H9 (cell line): Measurements from ENCODE around the gene ACVR1. TPM values are rescaled to one million over a fixed set of nuclear protein-coding genes. Genes with fewer than 3 reads are reported as not detected.
A peak's percentile ranks its signal among the peaks of the same experiment; 100 is the strongest.

Source experiments
- DNase-seq: peaks from one replicate; pipeline ENCODE4 v3.0.0-alpha.2; 2017
- H2AFZ ChIP-seq: one replicate; pipeline ENCODE4 v1.6.1; 2013; ENCODE audit warnings: mild to moderate bottlenecking, low read length, control low read depth, moderate library complexity
- H2AK5ac ChIP-seq: 2 replicates; pipeline ENCODE4 v1.6.1; 2013; ENCODE audit warnings: low read length, control low read depth, mixed read lengths; ENCODE audit not compliant: insufficient read length
- H2BK120ac ChIP-seq: one replicate; pipeline ENCODE4 v1.6.1; 2013; ENCODE audit warnings: low read depth, mild to moderate bottlenecking, low read length, control low read depth, inconsistent platforms; ENCODE audit not compliant: poor library complexity, severe bottlenecking
- H2BK12ac ChIP-seq: 2 replicates; pipeline ENCODE4 v1.6.1; 2013; ENCODE audit warnings: low read length, control low read depth, mixed read lengths, low read depth; ENCODE audit not compliant: insufficient read length
- H2BK15ac ChIP-seq: 2 replicates; pipeline ENCODE4 v1.6.1; 2013; ENCODE audit warnings: low read depth, low read length, control low read depth
- H2BK20ac ChIP-seq: one replicate; pipeline ENCODE4 v1.6.1; 2013; ENCODE audit warnings: low read depth, mild to moderate bottlenecking, low read length, control low read depth, inconsistent platforms; ENCODE audit not compliant: poor library complexity, severe bottlenecking
- H2BK5ac ChIP-seq: 2 replicates; pipeline ENCODE4 v1.6.1; 2013; ENCODE audit warnings: low read length, control low read depth, mixed read lengths; ENCODE audit not compliant: insufficient read length
- H3K14ac ChIP-seq: 2 replicates; pipeline ENCODE4 v1.6.1; 2013; ENCODE audit warnings: low read length, control low read depth; ENCODE audit not compliant: insufficient read depth
- H3K18ac ChIP-seq: 2 replicates; pipeline ENCODE4 v1.6.1; 2013; ENCODE audit warnings: low read depth, mild to moderate bottlenecking, mixed read lengths, low read length, control low read depth; ENCODE audit not compliant: insufficient read length
- H3K23ac ChIP-seq: 2 replicates; pipeline ENCODE4 v1.6.1; 2013; ENCODE audit warnings: low read length, control low read depth, mixed read lengths, low read depth; ENCODE audit not compliant: insufficient read length
- H3K23me2 ChIP-seq: 2 replicates; pipeline ENCODE4 v1.6.1; 2013; ENCODE audit warnings: low read depth, mild to moderate bottlenecking, mixed read lengths, low read length, control low read depth; ENCODE audit not compliant: insufficient read length, poor library complexity, severe bottlenecking
- H3K27ac ChIP-seq: 2 replicates; pipeline ENCODE4 v1.5.1; 2013; ENCODE audit warnings: low read length, control low read depth, mixed read lengths, low read depth; ENCODE audit not compliant: insufficient read length
- H3K27me3 ChIP-seq: 2 replicates; pipeline ENCODE4 v1.6.1; 2013; ENCODE audit warnings: low read length, control low read depth, inconsistent platforms; ENCODE audit not compliant: insufficient read depth
- H3K4ac ChIP-seq: 2 replicates; pipeline ENCODE4 v1.6.1; 2013; ENCODE audit warnings: low read depth, mild to moderate bottlenecking, control low read depth, inconsistent platforms, low read length, moderate library complexity
- H3K4me1 ChIP-seq: 2 replicates; pipeline ENCODE4 v1.6.1; 2013; ENCODE audit warnings: low read length, control low read depth, inconsistent platforms; ENCODE audit not compliant: insufficient read depth
- H3K4me2 ChIP-seq: 2 replicates; pipeline ENCODE4 v1.6.1; 2013; ENCODE audit warnings: low read length, control low read depth, mixed read lengths; ENCODE audit not compliant: insufficient read length, insufficient read depth
- H3K56ac ChIP-seq: 2 replicates; pipeline ENCODE4 v1.6.1; 2013; ENCODE audit warnings: low read depth, mild to moderate bottlenecking, mixed read lengths, low read length, control low read depth; ENCODE audit not compliant: insufficient read length
- H3K79me1 ChIP-seq: 2 replicates; pipeline ENCODE4 v1.6.1; 2013; ENCODE audit warnings: low read depth, mild to moderate bottlenecking, moderate library complexity, low read length, control low read depth, inconsistent platforms; ENCODE audit not compliant: insufficient read depth, poor library complexity, severe bottlenecking
- H3K79me2 ChIP-seq: 2 replicates; pipeline ENCODE4 v1.6.1; 2013; ENCODE audit warnings: low read length, control low read depth, inconsistent platforms; ENCODE audit not compliant: insufficient read depth
- H3K9ac ChIP-seq: 2 replicates; pipeline ENCODE4 v1.6.1; 2013; ENCODE audit warnings: low read length, control low read depth, mixed read lengths; ENCODE audit not compliant: insufficient read length; ENCODE audit errors: extremely low read depth
- H3K9me3 ChIP-seq: one replicate; pipeline ENCODE4 v1.6.1; 2013; ENCODE audit warnings: low read depth, low read length, inconsistent platforms; ENCODE audit not compliant: control insufficient read depth
- H3T11ph ChIP-seq: one replicate; pipeline ENCODE4 v1.6.1; 2013; ENCODE audit warnings: mild to moderate bottlenecking, low read length, control low read depth, inconsistent platforms
- H4K20me1 ChIP-seq: one replicate; pipeline ENCODE4 v1.6.1; 2013; ENCODE audit not compliant: control insufficient read depth, insufficient read length, insufficient read depth
- H4K5ac ChIP-seq: 2 replicates; pipeline ENCODE4 v1.6.1; 2013; ENCODE audit warnings: low read depth, mild to moderate bottlenecking, mixed read lengths, low read length, control low read depth; ENCODE audit not compliant: insufficient read length
- H4K8ac ChIP-seq: replicated peaks from 2 replicates; pipeline ENCODE4 v1.6.1; 2013; ENCODE audit warnings: low read length, control low read depth, mixed read lengths, low read depth; ENCODE audit not compliant: insufficient read length
- H4K91ac ChIP-seq: 2 replicates; pipeline ENCODE4 v1.6.1; 2013; ENCODE audit warnings: low read depth, mild to moderate bottlenecking, moderate library complexity, mixed read lengths, low read length, control low read depth; ENCODE audit not compliant: insufficient read length
- H3K27ac Mint-ChIP-seq, 3 experiments: 2 replicates in 2 of 3; 3 replicates in 1 of 3; pipeline ENCODE4 v1.8.0; 2020 to 2021; ENCODE audit warnings: mixed read lengths in 3 of 3, mild to moderate bottlenecking in 1 of 3, moderate library complexity in 1 of 3
- H3K27me3 Mint-ChIP-seq: 2 replicates; pipeline ENCODE4 v1.8.0; 2021; ENCODE audit warnings: low read depth, mild to moderate bottlenecking, moderate library complexity, mixed read lengths
- H3K36me3 Mint-ChIP-seq, 3 experiments: 2 replicates in 2 of 3; 3 replicates in 1 of 3; pipeline ENCODE4 v1.8.0; 2020 to 2021; ENCODE audit warnings: low read depth in 3 of 3, mixed read lengths in 3 of 3; ENCODE audit not compliant: insufficient read depth in 1 of 3
- H3K4me1 Mint-ChIP-seq, 2 experiments: 2 replicates each; pipeline ENCODE4 v1.8.0; 2020; ENCODE audit warnings: mixed read lengths in 2 of 2
- H3K4me3 Mint-ChIP-seq, 2 experiments: 2 replicates in 1 of 2; 3 replicates in 1 of 2; pipeline ENCODE4 v1.8.0; 2020 to 2021; ENCODE audit warnings: mild to moderate bottlenecking in 2 of 2, mixed read lengths in 2 of 2, moderate library complexity in 1 of 2
- H3K9me3 Mint-ChIP-seq, 2 experiments: 2 replicates in 1 of 2; 3 replicates in 1 of 2; pipeline ENCODE4 v1.8.0; 2020; ENCODE audit warnings: mild to moderate bottlenecking in 2 of 2, mixed read lengths in 2 of 2, moderate library complexity in 1 of 2
- CTCF ChIP-seq: fragments of 200-600 bp; sonication (generic); conservative IDR thresholded peaks from 3 replicates; pipeline ENCODE4 v1.8.0; 2021; ENCODE audit warnings: antibody characterized with exemption, mild to moderate bottlenecking
- whole genome bisulfite sequencing: extraction: QIAGEN DNeasy Blood & Tissue Kit; methylation state at CpG from one replicate; pipeline ENCODE4 v1.1.7; 2013; ENCODE audit warnings: missing lambda C conversion rate, low lambda C conversion rate, mixed read lengths; ENCODE audit not compliant: insufficient read length; ENCODE audit errors: extremely low coverage; 5-methylcytosine and 5-hydroxymethylcytosine counted together
- total RNA-seq: library from RNA; stranded (reverse); gene quantifications from 2 replicates; pipeline ENCODE4 v1.2.1, GENCODE V29; 2021

The ACVR1 gene
- total RNA-seq, 1 experiment from 2014 or later: 21.2 TPM

- no peak overlapping the region for H2BK120ac ChIP-seq
- no peak for TF ChIP-seq CTCF
- WGBS: no CpG with 5 or more reads among the region's 4 CpGs
- H3K79me2 ChIP-seq: no peaks in the 10 kb centered on the region; the same call in 1 of the 2 replicates
- Mint-ChIP-seq H3K4me1 (peaks cover 73% of the 10 kb centered on the region in 2 experiments), H3K27ac (peak overlapping the region in 1 of 3 experiments; percentile 81; a peak in 1 of 7 replicates), H3K36me3 (no peaks in the 10 kb centered on the region), H3K27me3 (no peaks in the 10 kb centered on the region), H3K4me3 (no peak overlapping the region), H3K9me3 (no peaks in the 10 kb centered on the region)
- no peak overlapping the region for H3T11ph ChIP-seq
- no peaks in the 10 kb centered on the region for H4K20me1 ChIP-seq
- H3K4ac ChIP-seq: no peak overlapping the region
- H3K9me3 ChIP-seq: no peaks in the 10 kb centered on the region
- H2AFZ ChIP-seq: no peak overlapping the region
- no peak overlapping the region for H3K4me2 ChIP-seq
- no peak overlapping the region for H3K9ac ChIP-seq
- H4K8ac ChIP-seq: no peak overlapping the region
- H3K14ac ChIP-seq: no peak overlapping the region
- H3K18ac ChIP-seq: no peak overlapping the region
- H4K5ac ChIP-seq: no peak overlapping the region
- peaks cover 32% of the 10 kb centered on the region for H3K4me1 ChIP-seq
- no peak overlapping the region for H3K56ac ChIP-seq
- no peak overlapping the region for H3K23ac ChIP-seq
- H3K23me2 ChIP-seq: no peaks in the 10 kb centered on the region
- H2AK5ac ChIP-seq: no peak overlapping the region
- no peak overlapping the region for H2BK12ac ChIP-seq
- H3K27ac ChIP-seq: no peak overlapping the region
- no peak for DNase-seq
- no peak overlapping the region for H2BK20ac ChIP-seq
- H2BK15ac ChIP-seq: no peak overlapping the region
- H2BK5ac ChIP-seq: no peak overlapping the region
- no peak overlapping the region for H4K91ac ChIP-seq
- H3K79me1 ChIP-seq: no peaks in the 10 kb centered on the region
- H3K27me3 ChIP-seq: no peaks in the 10 kb centered on the region
These were observed 41.1 kb downstream of the ACVR1 start for GRCh38 chr2:157835006-157835405.
